Measurements from ENCODE around the gene DACT2.
"Not testable (repeated sequence)": the region's sequence is repeated elsewhere in the genome, so short reads cannot be mapped to it uniquely, and the experiment has no call there.

Gene DACT2

DNA sequence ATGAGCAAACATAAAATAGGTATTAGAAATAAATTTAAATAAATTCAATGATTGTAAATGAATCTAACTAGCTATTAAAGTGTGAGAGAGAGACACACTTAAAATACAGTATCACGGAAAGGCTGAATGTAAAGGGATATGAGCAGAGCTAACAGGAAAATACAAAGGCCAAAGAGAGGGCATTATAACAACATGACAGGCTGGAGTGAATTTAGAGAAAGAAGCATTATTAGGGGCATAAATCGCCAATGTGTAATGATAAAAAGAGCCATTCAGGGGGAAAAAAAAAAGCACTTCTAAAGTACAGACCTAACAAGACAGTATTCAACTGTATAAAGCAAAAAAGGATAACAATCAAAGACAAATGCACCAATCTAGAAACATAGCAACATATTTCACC, 28.1 kb downstream of the DACT2 start:
- TF ChIP-seq, protein P1, sequence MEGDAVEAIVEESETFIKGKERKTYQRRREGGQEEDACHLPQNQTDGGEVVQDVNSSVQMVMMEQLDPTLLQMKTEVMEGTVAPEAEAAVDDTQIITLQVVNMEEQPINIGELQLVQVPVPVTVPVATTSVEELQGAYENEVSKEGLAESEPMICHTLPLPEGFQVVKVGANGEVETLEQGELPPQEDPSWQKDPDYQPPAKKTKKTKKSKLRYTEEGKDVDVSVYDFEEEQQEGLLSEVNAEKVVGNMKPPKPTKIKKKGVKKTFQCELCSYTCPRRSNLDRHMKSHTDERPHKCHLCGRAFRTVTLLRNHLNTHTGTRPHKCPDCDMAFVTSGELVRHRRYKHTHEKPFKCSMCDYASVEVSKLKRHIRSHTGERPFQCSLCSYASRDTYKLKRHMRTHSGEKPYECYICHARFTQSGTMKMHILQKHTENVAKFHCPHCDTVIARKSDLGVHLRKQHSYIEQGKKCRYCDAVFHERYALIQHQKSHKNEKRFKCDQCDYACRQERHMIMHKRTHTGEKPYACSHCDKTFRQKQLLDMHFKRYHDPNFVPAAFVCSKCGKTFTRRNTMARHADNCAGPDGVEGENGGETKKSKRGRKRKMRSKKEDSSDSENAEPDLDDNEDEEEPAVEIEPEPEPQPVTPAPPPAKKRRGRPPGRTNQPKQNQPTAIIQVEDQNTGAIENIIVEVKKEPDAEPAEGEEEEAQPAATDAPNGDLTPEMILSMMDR (IDR thresholded peaks at IDR 0.05; ENCODE audit: low read depth, low read length) = no peak
- DNase-seq (ENCODE audit: low read depth in 2 of 2) = no peak
- no peak overlapping the region for H3K4me3 ChIP-seq (replicated peaks in 1 of 2; ENCODE audit: low read depth in 2 of 2, low read length in 2 of 2)

DNA sequence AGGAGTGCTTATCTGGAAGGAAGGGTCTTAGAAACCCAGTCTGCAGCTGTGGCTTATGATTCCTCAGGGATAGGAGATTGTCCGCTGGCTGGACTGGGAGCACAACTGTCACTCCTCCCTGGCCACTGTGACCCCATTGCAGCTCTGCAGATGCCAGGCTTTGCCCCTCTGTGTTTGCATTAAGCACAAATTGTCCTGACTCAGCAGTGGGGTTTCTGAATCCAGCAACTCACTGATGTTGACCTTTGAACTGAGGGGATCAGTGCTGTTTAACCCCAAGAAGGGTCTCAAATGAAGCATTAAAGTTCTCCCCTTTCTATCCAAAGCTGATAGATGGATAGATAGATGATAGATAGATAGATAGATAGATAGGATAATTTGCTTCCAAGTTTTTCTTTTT, 29.5 kb downstream of the DACT2 start:
- H3K4me3 ChIP-seq (replicated peaks in 1 of 2; ENCODE audit: low read depth in 2 of 2, low read length in 2 of 2) = no peak overlapping the region
- no peak for DNase-seq (ENCODE audit: low read depth in 2 of 2)
- TF ChIP-seq, protein P1 (IDR thresholded peaks at IDR 0.05; ENCODE audit: low read depth, low read length) = no peak

DNA sequence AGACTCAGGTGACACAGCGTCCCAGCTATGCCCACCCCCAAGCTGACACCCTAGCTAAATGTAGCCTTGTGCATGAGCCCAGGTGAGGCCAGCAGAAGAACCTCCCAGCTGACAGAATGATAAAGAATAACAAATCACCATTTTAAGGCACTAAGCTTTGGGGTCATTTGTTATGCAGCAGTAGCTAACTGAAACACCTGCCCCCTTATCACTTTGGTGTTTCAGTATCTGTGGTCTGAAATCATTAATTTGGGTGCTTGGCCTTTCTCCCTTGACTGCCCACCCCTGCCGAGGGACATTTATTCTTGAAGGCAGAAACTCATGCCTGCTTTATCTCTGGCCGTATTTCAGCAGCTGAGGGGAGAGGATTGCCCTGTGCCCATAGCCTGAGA, 30.0 kb downstream of the DACT2 start:
- TF ChIP-seq, protein P1 (IDR thresholded peaks at IDR 0.05; ENCODE audit: low read depth, low read length) = no peak
- no peak overlapping the region for H3K4me3 ChIP-seq (replicated peaks in 1 of 2; ENCODE audit: low read depth in 2 of 2, low read length in 2 of 2)
- no peak for DNase-seq (ENCODE audit: low read depth in 2 of 2)

DNA sequence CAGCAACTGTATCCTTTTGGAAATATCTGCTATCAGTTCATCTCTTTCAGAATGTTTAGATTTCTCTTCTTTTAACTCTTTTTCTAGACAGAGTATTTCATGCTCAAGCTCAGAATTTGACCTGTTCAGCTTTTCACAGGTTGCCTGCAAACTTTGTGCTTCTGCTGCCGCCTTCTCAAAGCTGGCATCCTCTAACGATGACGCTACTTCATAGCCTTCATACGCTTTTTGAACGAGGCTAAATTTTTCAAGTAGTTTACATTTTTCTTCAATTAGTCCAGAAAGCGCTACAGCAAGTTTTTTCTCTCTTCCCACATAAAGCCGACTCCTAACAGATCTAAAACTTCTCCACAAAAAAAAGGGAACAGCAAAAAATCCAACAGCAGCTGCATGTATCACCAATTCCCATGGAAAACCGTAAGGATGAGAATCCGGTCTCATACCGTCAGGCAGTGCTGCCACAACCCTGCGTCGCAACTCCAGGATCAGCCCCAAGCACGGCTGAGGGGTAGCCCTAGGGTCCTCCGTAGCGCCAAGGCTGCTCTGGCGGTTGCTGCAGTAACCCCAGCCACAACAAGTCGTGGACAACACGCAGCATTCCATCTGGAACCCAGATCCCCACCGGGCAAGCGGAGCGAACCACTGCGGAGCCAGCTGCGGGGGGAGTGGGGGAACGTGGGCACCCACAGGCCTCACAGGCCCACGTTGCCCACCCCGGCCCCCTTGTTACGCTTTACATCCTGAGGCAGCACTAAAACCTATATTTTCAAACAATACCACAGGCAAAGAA, 30.6 kb downstream of the DACT2 start:
- DNase-seq (ENCODE audit: low read depth in 2 of 2) = no peak
- no peak overlapping the region for H3K4me3 ChIP-seq (replicated peaks in 1 of 2; ENCODE audit: low read depth in 2 of 2, low read length in 2 of 2)
- TF ChIP-seq, protein P1 (IDR thresholded peaks at IDR 0.05; ENCODE audit: low read depth, low read length) = no peak

DNA sequence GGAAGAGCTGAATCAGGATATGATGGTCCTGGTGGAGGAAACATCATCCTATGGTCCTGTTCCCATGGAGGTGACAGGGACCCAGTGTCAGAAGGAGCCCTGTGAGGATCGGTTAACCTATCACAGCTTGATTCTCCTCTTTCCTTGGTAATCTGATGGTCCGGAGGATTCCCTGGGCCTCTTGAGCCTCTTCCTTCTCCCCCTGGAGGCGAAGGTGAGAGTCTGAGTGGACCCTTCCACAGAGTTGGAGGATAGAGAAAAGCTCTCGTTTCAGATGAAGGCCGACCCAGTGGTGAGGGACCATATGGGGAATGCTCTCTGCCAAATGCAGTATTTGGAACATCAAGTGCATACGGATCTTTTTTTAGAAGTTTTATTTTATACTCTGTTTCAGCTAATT, 32.1 kb downstream of the DACT2 start:
- DNase-seq (ENCODE audit: low read depth in 2 of 2); H3K4me3 ChIP-seq (replicated peaks in 1 of 2; ENCODE audit: low read depth in 2 of 2, low read length in 2 of 2): not testable (repeated sequence)

DNA sequence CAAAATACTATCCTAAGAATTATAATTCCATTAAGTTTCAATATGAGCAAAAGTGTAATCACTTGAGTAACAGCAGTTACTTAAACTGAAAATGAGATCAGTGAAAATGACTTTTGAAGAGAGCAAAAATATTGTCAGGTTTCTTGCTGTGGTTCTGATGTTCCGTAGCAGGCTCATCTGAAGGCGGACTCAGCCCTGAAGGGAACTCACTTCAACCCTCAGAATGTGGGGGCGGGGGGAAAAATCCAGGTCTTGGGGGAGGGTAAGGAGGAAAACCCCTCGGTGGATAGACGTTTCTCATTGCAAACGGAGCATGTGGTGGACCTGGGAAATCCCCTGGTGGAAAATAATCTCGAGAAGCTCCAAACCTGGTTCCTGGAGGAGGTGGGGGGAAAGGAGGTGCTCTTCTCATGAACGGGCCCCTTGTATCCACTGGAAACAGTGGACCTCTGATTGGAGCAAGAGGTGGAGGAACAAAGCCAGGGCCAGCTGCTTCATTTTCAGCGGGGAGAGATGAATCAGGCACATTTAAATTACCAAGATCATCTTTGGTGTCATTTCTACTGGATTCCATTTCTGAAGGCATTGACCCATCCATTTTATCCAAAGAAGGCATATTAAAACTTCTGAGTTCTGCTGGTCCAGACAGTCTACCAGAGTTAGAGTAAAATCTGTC, 32.7 kb downstream of the DACT2 start:
- DNase-seq (ENCODE audit: low read depth in 2 of 2); H3K4me3 ChIP-seq (replicated peaks in 1 of 2; ENCODE audit: low read depth in 2 of 2, low read length in 2 of 2): not testable (repeated sequence)

DNA sequence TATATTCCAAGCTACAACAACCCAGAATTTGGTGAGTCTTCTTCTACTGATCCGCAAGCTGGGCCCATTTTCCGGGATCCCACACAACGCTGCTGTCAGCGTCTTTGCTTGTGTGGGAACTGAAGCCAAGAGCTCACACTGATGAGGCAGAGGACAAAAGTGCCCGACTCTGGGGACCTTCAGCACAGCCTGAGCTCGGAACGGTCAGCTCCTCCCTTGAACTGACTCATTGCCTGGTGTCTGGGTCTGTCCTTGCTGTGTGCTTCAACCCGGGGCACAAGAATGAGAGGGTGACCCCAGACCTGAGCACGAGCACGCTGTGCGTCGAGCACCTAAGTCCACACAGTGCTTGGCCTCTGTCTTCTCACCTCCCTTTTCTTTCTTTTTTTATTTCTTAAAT, 33.5 kb downstream of the DACT2 start:
- H3K4me3 ChIP-seq (replicated peaks in 1 of 2; ENCODE audit: low read depth in 2 of 2, low read length in 2 of 2) = no peak overlapping the region

More for the DNA sequence above, 33.5 kb downstream of the DACT2 start:
- DNase-seq (ENCODE audit: low read depth in 2 of 2) = no peak
- TF ChIP-seq, protein P1 (IDR thresholded peaks at IDR 0.05; ENCODE audit: low read depth, low read length) = no peak
